WTC11 (cell line): ENCODE measurements around the gene USP54. TPM values are rescaled to one million over a fixed set of nuclear protein-coding genes. Genes with fewer than 3 reads are reported as not detected.

Experiments
- ATAC-seq: fragments of 200-7000 bp; cut with Tn5 transposase; 2 replicates; pipeline ENCODE4 v1.10.0; 2021; ENCODE audit warnings: mild to moderate bottlenecking, moderate library complexity
- CTCF ChIA-PET: fragments of 300-600 bp; sonication (Branson Sonifier 250); formaldehyde crosslinking; loops from one replicate; lab custom pipeline; 2021; ENCODE audit warnings: antibody characterized with exemption; lab: Charles Lee
- POLR2A ChIA-PET: fragments of 350-600 bp; sonication (Branson Sonifier 250); formaldehyde crosslinking; loops from one replicate; lab custom pipeline; 2021; ENCODE audit warnings: antibody characterized with exemption; lab: Charles Lee
- DNase-seq: peaks from one replicate; pipeline ENCODE4 v3.0.0; 2021; ENCODE audit warnings: low spot score
- H3K27ac Mint-ChIP-seq: 2 replicates; pipeline ENCODE4 v1.8.0; 2021; ENCODE audit warnings: mixed read lengths
- H3K27me3 Mint-ChIP-seq: 2 replicates; pipeline ENCODE4 v1.8.0; 2021; ENCODE audit warnings: low read depth, mild to moderate bottlenecking, moderate library complexity, mixed read lengths
- H3K36me3 Mint-ChIP-seq: 2 replicates; pipeline ENCODE4 v1.8.0; 2021; ENCODE audit warnings: mixed read lengths
- H3K4me1 Mint-ChIP-seq: 2 replicates; pipeline ENCODE4 v1.8.0; 2022; ENCODE audit warnings: mixed read lengths
- H3K4me3 Mint-ChIP-seq: 2 replicates; pipeline ENCODE4 v1.8.0; 2021; ENCODE audit warnings: mild to moderate bottlenecking, moderate library complexity, mixed read lengths
- H3K9me3 Mint-ChIP-seq: 2 replicates; pipeline ENCODE4 v1.8.0; 2021; ENCODE audit warnings: mixed read lengths
- ATF6 ChIP-seq: sonication (generic); formaldehyde crosslinking; IDR thresholded peaks from 2 replicates; pipeline ENCODE4 v1.8.1; 2023; ENCODE audit warnings: mild to moderate bottlenecking, missing genetic modification reagents
- CDX4 ChIP-seq: fragments of 250-450 bp; sonication (Bioruptor Pico); IDR thresholded peaks from 2 replicates; pipeline ENCODE4 v1.9.0; 2021; ENCODE audit warnings: moderate library complexity, mild to moderate bottlenecking, inconsistent platforms, borderline replicate concordance
- CTCF ChIP-seq: fragments of 200-600 bp; IDR thresholded peaks from 2 replicates; pipeline ENCODE4 v1.8.0; 2022; ENCODE audit warnings: antibody characterized with exemption
- FOXJ3 ChIP-seq: sonication (generic); formaldehyde crosslinking; IDR thresholded peaks from 2 replicates; pipeline ENCODE4 v1.9.0; 2021; ENCODE audit warnings: missing genetic modification reagents, mild to moderate bottlenecking, borderline replicate concordance
- GABPB1 ChIP-seq: sonication (generic); formaldehyde crosslinking; IDR thresholded peaks from 2 replicates; pipeline ENCODE4 v1.8.1; 2023; ENCODE audit warnings: mild to moderate bottlenecking, missing genetic modification reagents
- IRF1 ChIP-seq: sonication (generic); formaldehyde crosslinking; IDR thresholded peaks from 2 replicates; pipeline ENCODE4 v1.8.0; 2023; ENCODE audit warnings: missing genetic modification reagents
- IRF2 ChIP-seq: sonication (generic); formaldehyde crosslinking; IDR thresholded peaks from 2 replicates; pipeline ENCODE4 v1.8.0; 2022; ENCODE audit warnings: low read depth, missing genetic modification reagents, borderline replicate concordance
- NFATC4 ChIP-seq: fragments of 250-450 bp; sonication (Bioruptor Pico); IDR thresholded peaks from 2 replicates; pipeline ENCODE4 v1.9.0; 2021; ENCODE audit warnings: mild to moderate bottlenecking
- RORB ChIP-seq: fragments of 250-450 bp; sonication (Bioruptor Pico); IDR thresholded peaks from 2 replicates; pipeline ENCODE4 v1.9.0; 2021; ENCODE audit warnings: mild to moderate bottlenecking
- USF1 ChIP-seq: sonication (generic); formaldehyde crosslinking; IDR thresholded peaks from 2 replicates; pipeline ENCODE4 v1.8.0; 2022; ENCODE audit warnings: mild to moderate bottlenecking, missing genetic modification reagents
- USF2 ChIP-seq: sonication (generic); formaldehyde crosslinking; IDR thresholded peaks from 2 replicates; pipeline ENCODE4 v1.8.1; 2023; ENCODE audit warnings: mild to moderate bottlenecking, missing genetic modification reagents, moderate library complexity
- ZNF121 ChIP-seq: sonication (generic); formaldehyde crosslinking; IDR thresholded peaks from 2 replicates; pipeline ENCODE4 v1.8.0; 2023; ENCODE audit warnings: missing genetic modification reagents
- ZNF138 ChIP-seq: sonication (generic); formaldehyde crosslinking; conservative IDR thresholded peaks from 2 replicates; pipeline ENCODE4 v1.8.1; 2022; ENCODE audit warnings: mild to moderate bottlenecking, moderate library complexity, missing genetic modification reagents
- ZNF423 ChIP-seq: fragments of 250-450 bp; sonication (Bioruptor Pico); IDR thresholded peaks from 2 replicates; pipeline ENCODE4 v2.1.2; 2022; ENCODE audit warnings: mild to moderate bottlenecking, moderate library complexity
- ZNF671 ChIP-seq: fragments of 250-450 bp; sonication (Bioruptor Pico); IDR thresholded peaks from 2 replicates; pipeline ENCODE4 v1.8.0; 2021; ENCODE audit warnings: mild to moderate bottlenecking
- total RNA-seq: library from RNA; stranded (reverse); gene quantifications from 3 replicates; pipeline ENCODE4 v1.2.3, GENCODE V29; 2021

The USP54 gene
- total RNA-seq, 1 experiment from 2014 or later, result 39.8 TPM

GRCh38 chr10:73593110-73593509 lies 2.0 kb upstream of the USP54 start:
- CTCF ChIA-PET, result no interaction called here
- H3K4me1 Mint-ChIP-seq, result peaks cover 49% of the 10 kb centered on the region
- 0 out of 2 replicates have a peak, but pooled peaks cover 2% of the 10 kb centered on the region for H3K36me3 Mint-ChIP-seq
- TF ChIP-seq FOXJ3 (CRISPR knock-in tag) (no peak), ZNF121 (CRISPR knock-in tag) (peak; percentile 80; the same call in 1 of the 2 replicates)
- DNase-seq (no peak), ATAC-seq (no peak)
- POLR2A ChIA-PET, result no interaction called here
- H3K9me3 Mint-ChIP-seq, result no peaks in the 10 kb centered on the region
- H3K27ac Mint-ChIP-seq, result peak overlapping the region; percentile 97
- no peak overlapping the region for H3K4me3 Mint-ChIP-seq
- no peaks in the 10 kb centered on the region for H3K27me3 Mint-ChIP-seq

- 0 out of 2 replicates have a peak, but pooled peaks cover 2% of the 10 kb centered on the region for H3K36me3 Mint-ChIP-seq
- TF ChIP-seq GABPB1 (CRISPR knock-in tag) (peak; percentile 71), USF1 (CRISPR knock-in tag) (peak; percentile 65; the same call in 1 of the 2 replicates), USF2 (peak; percentile 72), CDX4 (CRISPR knock-in tag) (no peak)
- CTCF ChIA-PET, result interaction anchor here (0.6 to 1.5 kb wide), 2 partner anchors 36 to 63 kb away, joined by 3 to 7 read pairs; no protein-coding TSS in a partner anchor
Measured at GRCh38 chr10:73591935-73592699, 975 bp upstream of the USP54 start.

GRCh38 chr10:73589563-73590126 lies 1.5 kb downstream of the USP54 start:
- TF ChIP-seq NFATC4 (CRISPR knock-in tag), result no peak
- TF ChIP-seq ZNF423 (CRISPR knock-in tag), result no peak
- no peak for TF ChIP-seq ZNF138
- TF ChIP-seq IRF2, result no peak
- TF ChIP-seq CTCF, result no peak
- no peak for TF ChIP-seq ZNF671 (CRISPR knock-in tag)
- Mint-ChIP-seq H3K4me3 (no peak overlapping the region), H3K9me3 (peaks cover 15% of the 10 kb centered on the region), H3K36me3 (peaks cover 12% of the 10 kb centered on the region), H3K27ac (peak overlapping the region; percentile 16; the same call in 1 of the 2 replicates), H3K4me1 (peaks cover 49% of the 10 kb centered on the region), H3K27me3 (no peaks in the 10 kb centered on the region)
- ATAC-seq (no peak), DNase-seq (no peak)
- POLR2A ChIA-PET, result no interaction called here
- CTCF ChIA-PET, result interaction anchor here (0.6 kb wide), 1 partner anchor 1221 kb away, joined by 4 read pairs; no protein-coding TSS in a partner anchor

More at GRCh38 chr10:73591935-73592699, 975 bp upstream of the USP54 start:
- Mint-ChIP-seq H3K4me1 (peaks cover 49% of the 10 kb centered on the region), H3K4me3 (peak overlapping the region; percentile 59), H3K27ac (peak overlapping the region; percentile 99), H3K27me3 (no peaks in the 10 kb centered on the region), H3K9me3 (no peaks in the 10 kb centered on the region)
- DNase-seq, result peak; percentile 68
- ATAC-seq, result peak; percentile 86
- POLR2A ChIA-PET, result interaction anchor here (1.2 to 1.5 kb wide), 3 partner anchors 9 to 52 kb away, joined by 3 to 12 read pairs (median 6); no protein-coding TSS in a partner anchor

GRCh38 chr10:73588656-73589055 lies 2.5 kb downstream of the USP54 start:
- Mint-ChIP-seq H3K4me3 (no peak overlapping the region), H3K36me3 (peaks cover 14% of the 10 kb centered on the region), H3K27ac (peak overlapping the region; percentile 86; the same call in 1 of the 2 replicates), H3K9me3 (peaks cover 15% of the 10 kb centered on the region), H3K27me3 (no peaks in the 10 kb centered on the region), H3K4me1 (peaks cover 43% of the 10 kb centered on the region)
- POLR2A ChIA-PET, result no interaction called here
- no peak for ATAC-seq
- CTCF ChIA-PET, result no interaction called here
- DNase-seq, result no peak
- no peak for TF ChIP-seq IRF1 (CRISPR knock-in tag)
- TF ChIP-seq CTCF, result no peak
- TF ChIP-seq ATF6 (CRISPR knock-in tag), result no peak
- no peak for TF ChIP-seq RORB (CRISPR knock-in tag)
